ENCODE measurements around the gene PHC1.
A peak's percentile ranks its signal among the peaks of the same experiment; 100 is the strongest.

PHC1 gene

GRCh38 chr12:8970432-8970831 is 56.1 kb downstream of the PHC1 start:
- CTCF ChIA-PET: no interaction called here
- no peak for DNase-seq
- H3K9me3 Mint-ChIP-seq: peaks cover 27% of the 10 kb centered on the region
- peaks cover 23% of the 10 kb centered on the region for H3K36me3 Mint-ChIP-seq
- no peak overlapping the region for H3K27ac Mint-ChIP-seq
- no peak overlapping the region for H3K4me3 Mint-ChIP-seq
- peaks cover 3% of the 10 kb centered on the region for H3K4me1 Mint-ChIP-seq
- no peaks in the 10 kb centered on the region for H3K27me3 Mint-ChIP-seq

- Mint-ChIP-seq H3K27me3 (no peaks in the 10 kb centered on the region), H3K9me3 (peaks cover 8% of the 10 kb centered on the region), H3K4me1 (no peaks in the 10 kb centered on the region), H3K4me3 (no peak overlapping the region), H3K36me3 (peaks cover 27% of the 10 kb centered on the region), H3K27ac (no peak overlapping the region)
- DNase-seq: no peak
- CTCF ChIA-PET: no interaction called here
Observed at GRCh38 chr12:8980137-8980536, 65.8 kb downstream of the PHC1 start.

GRCh38 chr12:8985213-8985754 is 71.0 kb downstream of the PHC1 start:
- Mint-ChIP-seq H3K9me3 (peaks cover 5% of the 10 kb centered on the region), H3K4me3 (no peak overlapping the region), H3K4me1 (peaks cover 41% of the 10 kb centered on the region), H3K27me3 (no peaks in the 10 kb centered on the region), H3K36me3 (peaks cover 16% of the 10 kb centered on the region), H3K27ac (no peak overlapping the region)
- CTCF ChIA-PET: no interaction called here
- DNase-seq: no peak

- Mint-ChIP-seq H3K36me3 (peaks cover 13% of the 10 kb centered on the region), H3K9me3 (peaks cover 5% of the 10 kb centered on the region), H3K27me3 (no peaks in the 10 kb centered on the region), H3K27ac (peak overlapping the region; percentile 83), H3K4me1 (peaks cover 50% of the 10 kb centered on the region), H3K4me3 (no peak overlapping the region)
- CTCF ChIA-PET: interaction anchor here (0.7 to 1.2 kb wide), 2 partner anchors 36 to 38 kb away, joined by 3 to 5 read pairs; partner anchors contain the start of gene M6PR
- no peak for DNase-seq
Observed at GRCh38 chr12:8987163-8987562, 72.9 kb downstream of the PHC1 start.

GRCh38 chr12:8987685-8988084 is 73.4 kb downstream of the PHC1 start:
- H3K9me3 Mint-ChIP-seq: peaks cover 5% of the 10 kb centered on the region
- CTCF ChIA-PET: interaction anchor here (0.7 kb wide), 1 partner anchor 37 kb away, joined by 3 read pairs; no protein-coding TSS in a partner anchor
- H3K27me3 Mint-ChIP-seq: no peaks in the 10 kb centered on the region
- peaks cover 54% of the 10 kb centered on the region for H3K4me1 Mint-ChIP-seq
- peaks cover 13% of the 10 kb centered on the region for H3K36me3 Mint-ChIP-seq
- no peak for DNase-seq
- peak overlapping the region; percentile 10 for H3K4me3 Mint-ChIP-seq
- H3K27ac Mint-ChIP-seq: peak overlapping the region; percentile 83

- H3K27ac Mint-ChIP-seq: peak within 1 kb of the TSS; percentile 84
- no peak for DNase-seq
- no peaks in the 10 kb centered on the region for H3K27me3 Mint-ChIP-seq
- CTCF ChIA-PET: interaction anchor here (0.6 to 0.9 kb wide), 2 partner anchors 45 to 449 kb away, joined by 3 read pairs; no protein-coding TSS in a partner anchor
- H3K4me3 Mint-ChIP-seq: peak within 1 kb of the TSS; percentile 51
- H3K4me1 Mint-ChIP-seq: peaks cover 65% of the 10 kb centered on the region
- H3K36me3 Mint-ChIP-seq: peaks cover 11% of the 10 kb centered on the region
- H3K9me3 Mint-ChIP-seq: peaks cover 5% of the 10 kb centered on the region
Observed at GRCh38 chr12:8989413-8989812, 75.1 kb downstream of the PHC1 start, which contains the start of gene KLRG1. Gene KLRG1, plus strand, starts transcription at chr12:8989546. Its CDS starts 90 bp downstream, at chr12:8989636.
